ENCODE measurements around the gene NEDD4L.

DNA sequence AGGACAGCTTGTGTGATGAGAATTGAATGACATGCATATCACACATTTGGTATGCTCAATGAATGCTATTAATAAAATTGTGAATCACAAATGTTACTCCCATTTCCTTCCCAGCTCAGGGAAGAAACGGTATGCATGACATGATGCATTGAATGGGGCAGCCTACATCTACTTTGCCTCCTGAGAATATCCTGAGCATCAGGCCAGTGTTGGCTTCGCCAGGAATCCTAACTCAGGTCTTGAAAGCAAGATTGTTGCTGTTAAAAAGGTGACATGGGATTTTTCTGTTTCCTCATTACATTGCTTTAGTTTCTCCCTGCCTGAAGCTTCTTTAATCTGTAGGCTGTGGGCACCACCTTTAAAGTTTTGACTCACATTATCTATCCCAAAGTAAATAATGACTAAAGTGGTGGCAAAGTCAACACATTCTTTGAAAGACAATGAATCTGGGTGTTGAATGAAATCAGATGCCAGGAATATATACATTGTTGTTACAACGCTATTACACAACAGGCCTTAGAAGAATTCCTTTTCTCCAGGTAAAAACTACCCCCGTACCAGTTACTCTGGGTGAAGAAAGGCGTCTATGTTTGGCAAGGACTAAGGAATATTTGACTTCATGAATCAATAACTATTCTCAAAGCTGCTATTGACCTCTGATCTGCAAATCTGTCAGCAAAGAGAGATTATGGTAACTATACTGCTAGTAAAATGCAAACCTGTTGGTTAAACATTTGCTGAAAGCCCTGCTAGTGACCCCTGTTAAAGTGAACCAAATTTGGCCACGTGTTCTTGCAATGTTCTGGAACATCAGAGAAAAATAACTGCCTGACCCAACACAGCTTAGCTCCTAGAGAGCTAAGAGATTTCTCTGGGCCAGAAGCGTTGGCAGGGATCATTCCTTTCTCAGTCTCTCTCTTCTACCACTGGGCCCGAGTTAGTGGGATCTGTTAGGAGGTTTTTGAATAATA lies 30.5 kb upstream of the NEDD4L start:
- no peak for TF ChIP-seq CTCF (IDR thresholded peaks at IDR 0.05)
- TF ChIP-seq POLR2A (IDR thresholded peaks at IDR 0.05; ENCODE audit: low read depth), result no peak
- TF ChIP-seq POLR2AphosphoS5 (IDR thresholded peaks at IDR 0.05), result no peak

Data from esophagus muscularis mucosa (tissue), 3 donors.